Brain microvascular endothelial cell (primary cell): ENCODE results near the gene RBMS3.

Source experiments
- DNase-seq: peaks from one replicate; pipeline ENCODE4 v3.0.0-alpha.2; 2020
- H3K27ac ChIP-seq: fragments of 250-450 bp; sonication (Bioruptor Pico); 2 replicates; pipeline ENCODE4 v1.5.1; 2020; ENCODE audit warnings: mild to moderate bottlenecking, moderate library complexity
- H3K27me3 ChIP-seq: fragments of 250-450 bp; sonication (Bioruptor Pico); replicated peaks from 2 replicates; pipeline ENCODE4 v1.5.1; 2020; ENCODE audit warnings: mild to moderate bottlenecking
- H3K36me3 ChIP-seq: fragments of 250-450 bp; sonication (Bioruptor Pico); replicated peaks from 2 replicates; pipeline ENCODE4 v1.5.1; 2020; ENCODE audit warnings: mild to moderate bottlenecking
- H3K4me3 ChIP-seq: 2 replicates; pipeline ENCODE4 v1.5.1; 2011; ENCODE audit warnings: low read depth, mild to moderate bottlenecking, control low read depth, low read length, moderate library complexity
- CTCF ChIP-seq: IDR thresholded peaks from 2 replicates; pipeline ENCODE4 v1.5.1; 2011; ENCODE audit warnings: low read depth, mild to moderate bottlenecking, moderate library complexity, low read length, control low read depth, inconsistent platforms; ENCODE audit errors: missing control alignments
- in situ Hi-C: cut with HindIII; loops from 2 replicates; pipeline ENCODE4 v1.10.0; 2017; ENCODE audit warnings: low sequenced_read_pairs, low pct_ligation_motif_present

RBMS3 gene

GRCh38 chr3:29475305-29475840 lies 194.5 kb downstream of the RBMS3 start:
- DNase-seq: no peak
- in situ Hi-C loops: no loop called here
- H3K4me3 ChIP-seq: no peak overlapping the region
- no peak overlapping the region for H3K27ac ChIP-seq
- no peaks in the 10 kb centered on the region for H3K36me3 ChIP-seq
- no peak for TF ChIP-seq CTCF
- no peaks in the 10 kb centered on the region for H3K27me3 ChIP-seq

DNA sequence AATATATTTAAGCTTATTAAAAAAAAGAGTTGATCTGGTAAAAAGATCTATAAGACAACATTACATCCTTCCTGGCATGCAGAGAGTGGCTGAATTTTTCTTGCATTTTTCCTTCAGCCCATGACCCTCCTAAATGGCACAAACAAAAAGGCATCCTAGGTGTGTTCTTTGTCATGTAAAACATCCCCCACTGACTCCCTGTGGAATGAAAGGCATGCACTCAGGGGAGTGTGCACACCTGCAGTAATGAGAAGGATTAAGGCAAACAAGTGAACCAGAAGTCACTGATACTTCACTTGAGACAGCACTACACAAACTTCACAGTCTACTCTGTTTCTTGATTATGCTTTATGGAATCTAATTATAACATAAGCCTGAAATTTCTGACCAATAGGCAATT lies 195.0 kb downstream of the RBMS3 start:
- no peak overlapping the region for H3K4me3 ChIP-seq
- H3K36me3 ChIP-seq: no peaks in the 10 kb centered on the region
- H3K27me3 ChIP-seq: no peaks in the 10 kb centered on the region
- TF ChIP-seq CTCF: no peak
- no peak for DNase-seq
- in situ Hi-C loops: no loop called here
- H3K27ac ChIP-seq: no peak overlapping the region

GRCh38 chr3:29478611-29479010 lies 197.7 kb downstream of the RBMS3 start:
- no peak for TF ChIP-seq CTCF
- no peak for DNase-seq
- no peak overlapping the region for H3K4me3 ChIP-seq
- no peaks in the 10 kb centered on the region for H3K36me3 ChIP-seq
- no peaks in the 10 kb centered on the region for H3K27me3 ChIP-seq
- in situ Hi-C loops: no loop called here
- H3K27ac ChIP-seq: no peak overlapping the region

GRCh38 chr3:29481249-29481648 lies 200.4 kb downstream of the RBMS3 start:
- Histone ChIP-seq H3K27ac (no peak overlapping the region), H3K36me3 (no peaks in the 10 kb centered on the region), H3K4me3 (no peak overlapping the region), H3K27me3 (no peaks in the 10 kb centered on the region)
- in situ Hi-C loops: no loop called here
- DNase-seq: no peak
- no peak for TF ChIP-seq CTCF

DNA sequence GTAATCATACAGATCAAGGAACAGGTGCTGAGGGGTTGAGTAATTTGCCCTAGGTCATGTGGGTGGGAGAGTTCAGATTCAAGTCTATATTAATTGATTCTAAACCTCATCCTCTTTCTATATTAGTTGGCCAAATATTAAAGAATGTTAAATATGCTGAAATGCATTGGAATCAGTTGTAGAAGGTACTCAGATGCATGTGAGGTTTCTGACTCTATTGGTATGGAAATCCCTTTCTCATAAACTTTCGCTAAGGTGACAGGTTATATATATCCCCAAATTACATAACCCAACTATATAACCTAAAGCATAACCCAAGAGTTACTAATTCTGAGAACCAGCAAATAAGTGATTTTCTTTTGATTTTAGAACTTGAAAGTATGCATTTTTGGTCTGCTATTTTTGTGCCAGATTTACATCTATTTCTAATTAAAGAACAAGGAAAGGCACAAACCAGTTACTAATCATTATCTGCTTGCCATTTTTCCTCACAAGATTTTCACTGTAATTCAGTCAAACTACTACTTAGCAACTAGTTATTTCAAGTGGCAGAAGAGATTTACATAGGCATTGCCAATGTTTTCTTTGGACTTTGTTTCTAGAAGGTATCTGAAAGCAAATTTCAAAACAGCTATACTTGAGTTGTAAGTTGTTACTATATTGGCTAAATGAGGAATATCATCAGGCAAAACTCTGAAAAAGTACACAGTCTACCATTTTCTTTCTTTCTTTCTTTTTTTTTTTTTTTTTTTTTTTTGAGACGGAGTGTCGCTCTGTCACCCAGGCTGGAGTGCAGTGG lies 201.3 kb downstream of the RBMS3 start:
- no peak for DNase-seq
- no peak for TF ChIP-seq CTCF
- H3K4me3 ChIP-seq: no peak overlapping the region
- H3K36me3 ChIP-seq: no peaks in the 10 kb centered on the region
- no peaks in the 10 kb centered on the region for H3K27me3 ChIP-seq
- in situ Hi-C loops: no loop called here
- no peak overlapping the region for H3K27ac ChIP-seq
